ENCODE data around the gene SERPINA5. TPM values are rescaled to one million over a fixed set of nuclear protein-coding genes. Genes with fewer than 3 reads are reported as not detected.
A peak's percentile ranks its signal among the peaks of the same experiment; 100 is the strongest.

Gene SERPINA5
- total RNA-seq, 4 donors from 2014 or later: not detected

DNA sequence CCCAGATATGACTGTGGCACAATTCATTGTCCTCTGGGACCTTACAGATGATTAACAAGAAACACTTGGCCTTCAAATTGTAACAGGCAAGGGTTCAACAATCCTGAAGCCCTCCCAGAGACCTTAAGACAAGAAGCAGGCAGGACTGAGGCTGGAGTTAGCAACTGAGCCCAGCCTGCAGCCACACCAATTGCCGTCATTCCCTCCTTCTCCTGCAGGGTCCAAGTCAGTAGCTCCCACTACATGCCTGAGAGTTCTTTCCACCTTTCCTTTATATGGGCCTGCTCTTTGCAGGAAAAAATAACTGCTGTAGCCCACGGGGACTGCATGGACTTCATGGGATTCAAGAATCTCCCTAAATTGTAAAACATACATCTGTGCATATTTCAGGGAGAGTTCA lies 22.4 kb upstream of the SERPINA5 start:
- TF ChIP-seq, protein P1, sequence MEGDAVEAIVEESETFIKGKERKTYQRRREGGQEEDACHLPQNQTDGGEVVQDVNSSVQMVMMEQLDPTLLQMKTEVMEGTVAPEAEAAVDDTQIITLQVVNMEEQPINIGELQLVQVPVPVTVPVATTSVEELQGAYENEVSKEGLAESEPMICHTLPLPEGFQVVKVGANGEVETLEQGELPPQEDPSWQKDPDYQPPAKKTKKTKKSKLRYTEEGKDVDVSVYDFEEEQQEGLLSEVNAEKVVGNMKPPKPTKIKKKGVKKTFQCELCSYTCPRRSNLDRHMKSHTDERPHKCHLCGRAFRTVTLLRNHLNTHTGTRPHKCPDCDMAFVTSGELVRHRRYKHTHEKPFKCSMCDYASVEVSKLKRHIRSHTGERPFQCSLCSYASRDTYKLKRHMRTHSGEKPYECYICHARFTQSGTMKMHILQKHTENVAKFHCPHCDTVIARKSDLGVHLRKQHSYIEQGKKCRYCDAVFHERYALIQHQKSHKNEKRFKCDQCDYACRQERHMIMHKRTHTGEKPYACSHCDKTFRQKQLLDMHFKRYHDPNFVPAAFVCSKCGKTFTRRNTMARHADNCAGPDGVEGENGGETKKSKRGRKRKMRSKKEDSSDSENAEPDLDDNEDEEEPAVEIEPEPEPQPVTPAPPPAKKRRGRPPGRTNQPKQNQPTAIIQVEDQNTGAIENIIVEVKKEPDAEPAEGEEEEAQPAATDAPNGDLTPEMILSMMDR (IDR thresholded peaks at IDR 0.05): no peak
- TF ChIP-seq POLR2A (IDR thresholded peaks at IDR 0.05): no peak
- no peaks in the 10 kb centered on the region for H3K4me1 ChIP-seq
- no peak overlapping the region for H3K27ac ChIP-seq
- no peaks in the 10 kb centered on the region for H3K9me3 ChIP-seq
- DNase-seq: no peak
- no peaks in the 10 kb centered on the region for H3K27me3 ChIP-seq
- no peak overlapping the region for H3K4me3 ChIP-seq
- H3K36me3 ChIP-seq: no peaks in the 10 kb centered on the region

DNA sequence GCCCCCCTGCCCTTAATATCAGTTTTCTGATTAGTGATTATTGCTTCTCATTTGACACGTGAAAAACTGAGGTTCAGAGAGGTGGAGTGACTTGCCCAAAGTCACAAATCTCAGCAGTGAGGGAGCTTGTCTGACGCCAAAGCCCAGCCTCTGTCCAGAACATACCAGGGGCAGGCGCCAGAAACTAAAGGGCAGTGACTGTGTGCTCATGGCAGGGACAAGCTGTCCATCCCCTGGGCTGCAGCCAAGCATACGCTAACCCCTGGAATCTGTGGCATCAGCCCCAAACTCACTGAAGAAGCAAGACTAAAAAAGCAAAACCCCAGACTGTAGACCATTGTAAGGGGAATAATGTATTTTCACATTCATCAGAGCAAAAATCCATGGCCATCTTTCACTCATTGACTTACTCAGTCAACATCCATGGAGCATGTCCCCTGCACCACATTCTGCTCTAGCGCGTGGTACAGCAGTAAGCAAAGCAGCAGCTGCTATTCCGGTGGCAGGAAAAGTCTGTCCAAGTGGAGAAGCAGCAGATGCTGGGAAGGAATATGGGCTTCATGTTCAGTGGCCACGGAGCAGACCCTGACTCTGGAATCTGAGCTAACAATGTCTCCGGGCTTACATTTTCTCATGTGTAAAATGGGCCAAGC lies 21.5 kb upstream of the SERPINA5 start:
- Histone ChIP-seq H3K4me3 (no peak overlapping the region), H3K9me3 (no peaks in the 10 kb centered on the region), H3K27me3 (no peaks in the 10 kb centered on the region), H3K27ac (no peak overlapping the region), H3K36me3 (no peaks in the 10 kb centered on the region), H3K4me1 (no peaks in the 10 kb centered on the region)
- DNase-seq: peak in 1 of 3 donors; percentile 21
- TF ChIP-seq, protein P1 (IDR thresholded peaks at IDR 0.05): no peak
- no peak for TF ChIP-seq POLR2A (IDR thresholded peaks at IDR 0.05)

DNA sequence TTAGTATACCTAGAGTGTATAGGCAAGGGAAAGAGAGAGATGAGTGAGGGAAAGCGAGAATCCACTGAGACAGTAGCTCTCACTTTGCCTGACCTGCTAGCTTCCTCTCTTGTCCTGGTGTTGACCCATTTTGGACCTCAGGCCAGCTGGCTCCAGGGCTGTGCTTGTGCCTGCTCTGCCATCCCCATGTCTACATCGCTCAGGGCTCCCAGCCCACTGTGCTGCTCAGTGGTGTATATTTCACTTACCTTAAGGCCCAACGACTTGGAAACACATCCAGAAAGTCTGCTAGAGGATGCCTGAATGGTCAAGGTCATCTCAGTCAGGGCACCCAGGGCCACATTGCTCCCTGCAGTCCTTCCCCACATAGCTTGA lies 20.9 kb upstream of the SERPINA5 start:
- no peaks in the 10 kb centered on the region for H3K4me1 ChIP-seq
- H3K9me3 ChIP-seq: no peaks in the 10 kb centered on the region
- H3K27me3 ChIP-seq: no peaks in the 10 kb centered on the region
- TF ChIP-seq, protein P1 (IDR thresholded peaks at IDR 0.05): no peak
- TF ChIP-seq POLR2A (IDR thresholded peaks at IDR 0.05): no peak
- no peak overlapping the region for H3K4me3 ChIP-seq
- no peak overlapping the region for H3K27ac ChIP-seq
- DNase-seq: peak in 1 of 3 donors; percentile 6
- no peaks in the 10 kb centered on the region for H3K36me3 ChIP-seq

DNA sequence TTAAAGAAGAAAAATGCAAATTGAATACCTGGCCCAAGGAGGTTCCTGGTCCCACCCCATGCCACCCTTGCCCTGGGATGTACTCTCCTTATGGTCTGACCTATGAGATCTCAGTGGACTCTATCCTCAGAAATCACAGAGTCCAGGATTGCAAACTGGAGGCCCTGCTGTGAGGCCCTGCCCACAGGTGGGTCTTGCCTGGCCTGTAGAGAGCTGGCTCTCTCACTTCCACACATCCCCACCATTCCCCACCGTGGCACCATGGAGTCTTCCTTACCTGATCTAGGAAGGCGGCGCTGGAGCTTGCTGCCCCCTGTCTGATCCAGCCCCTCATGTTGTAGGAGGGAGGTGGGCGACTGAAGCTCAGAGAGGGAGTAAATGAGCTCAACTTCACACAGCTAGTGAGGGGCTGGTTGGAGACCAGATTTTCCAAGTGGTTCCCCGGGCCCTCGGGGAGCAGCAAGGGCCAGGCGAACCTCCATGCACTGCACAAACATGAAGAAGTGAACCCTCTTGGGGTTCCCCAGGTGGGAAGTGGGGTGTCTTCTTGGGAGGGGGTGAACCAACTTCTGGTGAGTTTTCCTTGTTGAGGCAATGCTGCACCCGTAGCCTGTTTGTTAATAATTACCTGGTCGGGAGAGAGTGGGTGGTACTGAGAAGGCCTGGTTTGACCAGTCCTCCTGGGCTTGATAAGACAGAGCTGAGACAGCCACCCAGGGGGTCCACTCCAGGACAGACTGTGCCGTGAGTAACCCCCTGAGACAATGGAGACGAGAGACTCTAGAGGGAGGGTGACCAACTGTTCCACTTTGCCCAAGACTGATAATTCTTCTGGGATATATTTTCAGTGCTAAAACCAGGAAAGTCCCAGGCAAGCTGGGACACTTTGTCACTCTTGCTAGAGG lies 20.2 kb upstream of the SERPINA5 start, which contains the start of gene SERPINA4:
Gene SERPINA4 (plus strand): TSS at position 692 of the 905 bp plus-strand sequence. CDS start 2,041 bp downstream, outside the sequence.
- no peaks in the 10 kb centered on the region for H3K27me3 ChIP-seq
- TF ChIP-seq, protein P1 (IDR thresholded peaks at IDR 0.05): no peak
- TF ChIP-seq POLR2A (IDR thresholded peaks at IDR 0.05): no peak
- no peaks in the 10 kb centered on the region for H3K36me3 ChIP-seq
- DNase-seq: peak in 1 of 3 donors; percentile 29
- no peak within 1 kb of the TSS for H3K4me3 ChIP-seq
- H3K4me1 ChIP-seq: no peaks in the 10 kb centered on the region
- H3K27ac ChIP-seq: no peak within 1 kb of the TSS
- no peaks in the 10 kb centered on the region for H3K9me3 ChIP-seq

DNA sequence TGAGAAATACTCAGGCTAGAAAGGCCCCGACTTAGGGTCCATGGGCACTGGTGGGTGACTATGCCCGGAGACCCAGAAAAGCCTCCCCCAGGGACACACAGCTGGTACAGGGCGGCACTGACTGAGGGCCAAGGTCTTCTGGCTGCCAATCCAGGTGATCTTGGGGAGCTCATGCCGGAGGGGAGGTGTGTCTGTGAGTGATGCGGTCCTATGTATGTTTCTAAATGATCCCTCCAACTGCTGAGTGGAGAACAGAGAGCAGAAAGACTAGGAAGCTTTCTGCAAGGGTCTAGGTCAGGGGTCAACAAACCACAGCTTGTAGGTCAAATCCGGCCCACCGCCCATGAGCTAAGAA lies 19.6 kb upstream of the SERPINA5 start:
- DNase-seq: no peak
- H3K9me3 ChIP-seq: no peaks in the 10 kb centered on the region
- no peak for TF ChIP-seq POLR2A (IDR thresholded peaks at IDR 0.05)
- TF ChIP-seq, protein P1 (IDR thresholded peaks at IDR 0.05): no peak
- H3K36me3 ChIP-seq: no peaks in the 10 kb centered on the region
- no peaks in the 10 kb centered on the region for H3K27me3 ChIP-seq
- no peaks in the 10 kb centered on the region for H3K4me1 ChIP-seq
- no peak overlapping the region for H3K27ac ChIP-seq
- no peak overlapping the region for H3K4me3 ChIP-seq
